GM12878 (cell line): ENCODE measurements around the gene HNRNPH1. TPM values are rescaled to one million over a fixed set of nuclear protein-coding genes. Genes with fewer than 3 reads are reported as not detected.

Source experiments
- ATAC-seq: fragments of 200-7000 bp; cut with Tn5 transposase; 3 replicates; pipeline ENCODE4 v1.9.1; 2020; ENCODE audit warnings: mild to moderate bottlenecking, moderate library complexity
- BruUV-seq: library from RNA; stranded (reverse); fragments of 400-500 nt; replicated peaks from 2 replicates; lab custom pipeline; 2021; lab: Mats Ljungman, UMichigan
- CTCF ChIA-PET: fragments of 300-600 bp; sonication (Branson Sonifier 250); formaldehyde crosslinking; extraction: SDS; loops from one replicate; lab custom pipeline; 2021; ENCODE audit warnings: inconsistent platforms; lab: Yijun Ruan, JAX
- POLR2A ChIA-PET: fragments of 350-600 bp; formaldehyde crosslinking; extraction: SDS; loops from one replicate; lab custom pipeline; 2021; ENCODE audit warnings: inconsistent platforms; lab: Charles Lee
- RAD21 ChIA-PET: fragments of 300-600 bp; sonication (Branson Sonifier 250); formaldehyde crosslinking; loops from one replicate; lab custom pipeline; 2023; ENCODE audit warnings: antibody characterized with exemption; ENCODE audit not compliant: unreplicated experiment; lab: Charles Lee
- SMC1A ChIA-PET: fragments of 300-600 bp; sonication (Branson Sonifier 250); formaldehyde crosslinking; loops from one replicate; lab custom pipeline; 2023; ENCODE audit not compliant: unreplicated experiment, uncharacterized antibody; lab: Charles Lee
- DNase-seq: peaks from one replicate; pipeline ENCODE4 v3.0.0-alpha.2; 2011; ENCODE audit warnings: low read depth, low spot score
- FAIRE-seq: peaks from 3 replicates; lab custom pipeline; 2011; peaks lifted over from hg19 to GRCh38; lab: Jason Lieb, UNC
- H2AFZ ChIP-seq: 2 replicates; pipeline ENCODE4 v1.6.0; 2011; ENCODE audit warnings: low read depth, low read length, control low read depth; ENCODE audit not compliant: control insufficient read depth
- H3K27ac ChIP-seq: 2 replicates; pipeline ENCODE4 v1.5.1; 2011; ENCODE audit warnings: control low read depth; ENCODE audit not compliant: control insufficient read depth, insufficient read depth
- H3K27me3 ChIP-seq, 2 experiments: replicated peaks in 1 of 2; 2 replicates each; pipeline versions ENCODE4 v1.6.0 to v1.6.1; 2011; ENCODE audit warnings: low read length in 1 of 2; ENCODE audit not compliant: control insufficient read depth in 2 of 2, insufficient read depth in 2 of 2
- H3K36me3 ChIP-seq, 2 experiments: 2 replicates each; pipeline ENCODE4 v1.5.1; 2011; ENCODE audit warnings: low read length in 1 of 2; ENCODE audit not compliant: control insufficient read depth in 2 of 2, insufficient read depth in 2 of 2
- H3K4me1 ChIP-seq: 2 replicates; pipeline ENCODE4 v1.6.1; 2011; ENCODE audit warnings: mild to moderate bottlenecking, low read length, moderate library complexity, mixed read lengths; ENCODE audit not compliant: control insufficient read depth, insufficient read depth
- H3K4me2 ChIP-seq: 2 replicates; pipeline ENCODE4 v1.6.0; 2011; ENCODE audit warnings: control low read depth; ENCODE audit not compliant: control insufficient read depth, insufficient read depth
- H3K4me3 ChIP-seq: fragments of 200-600 bp; sonication (generic); 2 replicates; pipeline ENCODE4 v1.5.1; 2016
- H3K79me2 ChIP-seq: 2 replicates; pipeline ENCODE4 v1.6.0; 2011; ENCODE audit warnings: low read length; ENCODE audit not compliant: control insufficient read depth, insufficient read depth
- H3K9ac ChIP-seq: 2 replicates; pipeline ENCODE4 v1.8.0; 2011; ENCODE audit warnings: low read length, control low read depth, mixed read lengths; ENCODE audit not compliant: control insufficient read depth, insufficient read depth
- H3K9me3 ChIP-seq: replicated peaks from 3 replicates; pipeline ENCODE4 v1.5.1; 2011; ENCODE audit warnings: mild to moderate bottlenecking, low read length; ENCODE audit not compliant: control insufficient read depth, insufficient read depth
- H4K20me1 ChIP-seq: 2 replicates; pipeline ENCODE4 v1.6.0; 2011; ENCODE audit not compliant: control insufficient read depth, insufficient read depth
- BRCA1 ChIP-seq: IDR thresholded peaks from 2 replicates; pipeline ENCODE4 v1.6.1; 2011; ENCODE audit warnings: low read depth, low read length, improper control_type of control experiment
- HDAC6 ChIP-seq: fragments of 200-600 bp; sonication (generic); IDR thresholded peaks from one replicate; pipeline ENCODE4 v1.8.0; 2017; ENCODE audit warnings: antibody characterized with exemption; ENCODE audit not compliant: unreplicated experiment
- PAX5 ChIP-seq: IDR thresholded peaks from 2 replicates; pipeline ENCODE4 v1.6.1; 2011; ENCODE audit warnings: low read depth, low read length, borderline replicate concordance
- PAX8 ChIP-seq: fragments of 450-650 bp; IDR thresholded peaks from 2 replicates; pipeline ENCODE4 v1.6.1; 2017; ENCODE audit warnings: mild to moderate bottlenecking, moderate library complexity
- WGBS: methylation state at CpG from one replicate; pipeline ENCODE4 v1.1.6; 2016; ENCODE audit warnings: low lambda C conversion rate; ENCODE audit not compliant: insufficient replicate concordance, insufficient coverage; ENCODE audit errors: missing lambda C conversion rate; 5-methylcytosine and 5-hydroxymethylcytosine counted together
- in situ Hi-C: fragments of 300-500 bp; cut with MboI; formaldehyde crosslinking; loops from 9 replicates; pipeline ENCODE4 v1.14.3; 2018; ENCODE audit warnings: mixed read lengths
- intact Hi-C: fragments of 100-400 bp; cut with micrococcal nuclease; formaldehyde crosslinking; loops from one replicate; pipeline ENCODE4 v1.14.2; 2022; ENCODE audit not compliant: unreplicated experiment
- polyA plus RNA-seq, 11 experiments: library from polyadenylated mRNA; depleted of rRNA in 4 of 11; unstranded in 6 of 11; stranded (reverse) in 5 of 11; fragments of >200 nt; fragmentation: Nextera tagmentation in 4 of 11; fragmentation: Illumina TruSeq in 1 of 11; extraction: Ambion mirVana in 4 of 11; extraction: Trizol in 1 of 11; gene quantifications; 1 replicate in 1 of 11; 2 replicates in 10 of 11; pipeline versions ENCODE4 v1.2.1 to v1.2.3, GENCODE V29; 2011 to 2016; ENCODE audit warnings: inconsistent platforms in 2 of 11, missing spikeins in 2 of 11, low read depth in 1 of 11
- total RNA-seq, 4 experiments: library from RNA; depleted of rRNA in 3 of 4; stranded (reverse); fragments of >200 nt in 3 of 4; fragmentation: Illumina TruSeq in 1 of 4; extraction: Trizol in 1 of 4; gene quantifications; 2 replicates each; pipeline versions ENCODE4 v1.2.1 to v1.2.3, GENCODE V29; 2013 to 2021
- TF ChIP-seq, protein P1 (sequence below): fragments of 450-650 bp; IDR thresholded peaks from 2 replicates; pipeline ENCODE4 v1.6.1; 2018; ENCODE audit warnings: mild to moderate bottlenecking, low read depth, moderate library complexity; ENCODE audit not compliant: partially characterized antibody

Gene HNRNPH1
- total and polyA plus RNA-seq, 10 of the 15 experiments (the other 5 are each of a cell fraction or from before 2014, with no cell fraction given), result 184 to 780 (median 690) TPM

DNA sequence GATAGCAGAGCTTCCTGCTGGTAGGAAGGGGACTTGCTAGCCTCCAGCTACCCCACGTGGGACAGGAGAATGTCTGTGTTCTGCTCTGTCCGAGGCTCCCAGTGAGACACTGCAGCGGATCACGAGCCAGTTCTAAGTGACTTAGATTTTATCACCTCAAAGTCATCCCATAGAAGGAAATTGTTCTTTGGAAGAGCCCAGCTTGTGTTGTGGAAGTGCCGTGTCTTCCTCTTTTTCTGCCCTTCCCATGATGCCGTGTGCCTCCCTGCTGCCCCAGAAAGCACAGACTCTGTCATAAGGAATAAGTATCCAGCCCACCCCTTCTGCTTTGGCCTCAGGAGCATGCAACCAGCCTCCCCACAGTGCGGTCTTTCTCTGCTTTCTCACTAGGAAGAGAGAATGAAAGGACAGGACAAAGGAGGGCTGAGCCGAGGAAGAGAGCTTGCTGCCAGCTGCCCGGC lies 37.5 kb downstream of the HNRNPH1 start:
- intact Hi-C loops, result no loop called here
- SMC1A ChIA-PET, result interaction anchor here (0.8 kb wide), 1 partner anchor 11 kb away, joined by 3 read pairs; no protein-coding TSS in a partner anchor
- H2AFZ ChIP-seq, result no peak overlapping the region
- peaks cover 7 to 16% of the 10 kb centered on the region in 2 experiments for H3K36me3 ChIP-seq
- no TSS peak for BruUV-seq
- 94% methylated on average over 9 of the region's 9 CpGs for WGBS
- H3K4me1 ChIP-seq, result no peaks in the 10 kb centered on the region
- ATAC-seq (no peak), DNase-seq (no peak), FAIRE-seq (no peak)
- CTCF ChIA-PET, result interaction anchor here (0.7 kb wide), 1 partner anchor 328 kb away, joined by 3 read pairs; no protein-coding TSS in a partner anchor
- H4K20me1 ChIP-seq, result no peaks in the 10 kb centered on the region
- H3K4me2 ChIP-seq, result no peak overlapping the region
- in situ Hi-C loops, result no loop called here
- H3K27me3 ChIP-seq, result no peaks in the 10 kb centered on the region
- POLR2A ChIA-PET, result no interaction called here
- TF ChIP-seq, protein P1, sequence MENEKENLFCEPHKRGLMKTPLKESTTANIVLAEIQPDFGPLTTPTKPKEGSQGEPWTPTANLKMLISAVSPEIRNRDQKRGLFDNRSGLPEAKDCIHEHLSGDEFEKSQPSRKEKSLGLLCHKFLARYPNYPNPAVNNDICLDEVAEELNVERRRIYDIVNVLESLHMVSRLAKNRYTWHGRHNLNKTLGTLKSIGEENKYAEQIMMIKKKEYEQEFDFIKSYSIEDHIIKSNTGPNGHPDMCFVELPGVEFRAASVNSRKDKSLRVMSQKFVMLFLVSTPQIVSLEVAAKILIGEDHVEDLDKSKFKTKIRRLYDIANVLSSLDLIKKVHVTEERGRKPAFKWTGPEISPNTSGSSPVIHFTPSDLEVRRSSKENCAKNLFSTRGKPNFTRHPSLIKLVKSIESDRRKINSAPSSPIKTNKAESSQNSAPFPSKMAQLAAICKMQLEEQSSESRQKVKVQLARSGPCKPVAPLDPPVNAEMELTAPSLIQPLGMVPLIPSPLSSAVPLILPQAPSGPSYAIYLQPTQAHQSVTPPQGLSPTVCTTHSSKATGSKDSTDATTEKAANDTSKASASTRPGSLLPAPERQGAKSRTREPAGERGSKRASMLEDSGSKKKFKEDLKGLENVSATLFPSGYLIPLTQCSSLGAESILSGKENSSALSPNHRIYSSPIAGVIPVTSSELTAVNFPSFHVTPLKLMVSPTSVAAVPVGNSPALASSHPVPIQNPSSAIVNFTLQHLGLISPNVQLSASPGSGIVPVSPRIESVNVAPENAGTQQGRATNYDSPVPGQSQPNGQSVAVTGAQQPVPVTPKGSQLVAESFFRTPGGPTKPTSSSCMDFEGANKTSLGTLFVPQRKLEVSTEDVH, result no peak
- TF ChIP-seq HDAC6 (no peak), BRCA1 (no peak), PAX8 (no peak), PAX5 (no peak)
- no peaks in the 10 kb centered on the region for H3K79me2 ChIP-seq
- H3K9ac ChIP-seq, result no peak overlapping the region
- H3K4me3 ChIP-seq, result no peak overlapping the region
- RAD21 ChIA-PET, result no interaction called here
- H3K9me3 ChIP-seq, result no peaks in the 10 kb centered on the region
- H3K27ac ChIP-seq, result no peak overlapping the region
